ENCODE data around the gene TUBGCP2.

DNA sequence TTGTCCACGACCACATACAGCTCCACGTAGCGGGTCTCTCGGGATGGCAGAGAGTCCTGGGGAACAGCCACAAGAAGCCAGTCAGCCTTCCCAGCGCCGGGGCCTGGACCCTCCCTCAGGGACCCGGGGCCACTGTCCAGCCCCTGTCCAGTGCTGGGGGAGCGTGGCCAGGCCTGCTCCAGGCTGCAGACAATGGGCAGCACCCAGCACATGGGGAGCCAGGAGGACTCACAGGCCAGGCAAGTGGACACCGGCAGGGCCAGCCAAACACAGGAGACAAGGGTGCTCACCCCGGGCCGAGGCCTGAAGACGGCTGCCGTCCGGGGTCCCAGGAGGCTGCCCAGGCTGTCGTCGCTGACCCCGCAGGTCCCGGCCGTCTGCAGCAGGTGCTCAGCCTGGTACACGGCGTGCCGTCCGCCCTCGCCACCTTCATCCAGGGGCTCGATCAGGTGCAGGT, 35.7 kb downstream of the TUBGCP2 start:
- TF ChIP-seq POLR2A (IDR thresholded peaks at IDR 0.05): no peak
- TF ChIP-seq, protein P1, sequence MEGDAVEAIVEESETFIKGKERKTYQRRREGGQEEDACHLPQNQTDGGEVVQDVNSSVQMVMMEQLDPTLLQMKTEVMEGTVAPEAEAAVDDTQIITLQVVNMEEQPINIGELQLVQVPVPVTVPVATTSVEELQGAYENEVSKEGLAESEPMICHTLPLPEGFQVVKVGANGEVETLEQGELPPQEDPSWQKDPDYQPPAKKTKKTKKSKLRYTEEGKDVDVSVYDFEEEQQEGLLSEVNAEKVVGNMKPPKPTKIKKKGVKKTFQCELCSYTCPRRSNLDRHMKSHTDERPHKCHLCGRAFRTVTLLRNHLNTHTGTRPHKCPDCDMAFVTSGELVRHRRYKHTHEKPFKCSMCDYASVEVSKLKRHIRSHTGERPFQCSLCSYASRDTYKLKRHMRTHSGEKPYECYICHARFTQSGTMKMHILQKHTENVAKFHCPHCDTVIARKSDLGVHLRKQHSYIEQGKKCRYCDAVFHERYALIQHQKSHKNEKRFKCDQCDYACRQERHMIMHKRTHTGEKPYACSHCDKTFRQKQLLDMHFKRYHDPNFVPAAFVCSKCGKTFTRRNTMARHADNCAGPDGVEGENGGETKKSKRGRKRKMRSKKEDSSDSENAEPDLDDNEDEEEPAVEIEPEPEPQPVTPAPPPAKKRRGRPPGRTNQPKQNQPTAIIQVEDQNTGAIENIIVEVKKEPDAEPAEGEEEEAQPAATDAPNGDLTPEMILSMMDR (IDR thresholded peaks at IDR 0.05): no peak
